Gastrocnemius medialis (tissue), 4 donors: ENCODE measurements around the gene CGB1. TPM values are rescaled to one million over a fixed set of nuclear protein-coding genes. Genes with fewer than 3 reads are reported as not detected.
"Not testable (repeated sequence)": the region's sequence is repeated elsewhere in the genome, so short reads cannot be mapped to it uniquely, and the experiment has no call there.

Source experiments
- ATAC-seq, 2 donors: fragments of 150-250 bp; one replicate each; pipeline ENCODE4 v1.9.1; 2016
- DNase-seq, 2 donors: peaks; one replicate each; pipeline ENCODE4 v3.0.0-alpha.2; 2019
- H3K27ac ChIP-seq, 4 donors: fragments of 200-600 bp; sonication (generic); 1 replicate in 1 of 4; 2 replicates in 3 of 4; pipeline ENCODE4 v1.5.1; 2016 to 2018; ENCODE audit warnings: mild to moderate bottlenecking in 2 of 4, moderate library complexity in 1 of 4
- H3K27me3 ChIP-seq, 3 donors: fragments of 200-600 bp; sonication (generic) in 2 of 3; 1 replicate in 1 of 3; 2 replicates in 2 of 3; pipeline versions ENCODE4 v1.5.1 to v1.6.0; 2016 to 2019; ENCODE audit warnings: mild to moderate bottlenecking in 1 of 3, moderate library complexity in 1 of 3
- H3K36me3 ChIP-seq, 2 donors: fragments of 200-600 bp; sonication (generic) in 1 of 2; one replicate each; pipeline ENCODE4 v1.5.1; 2017 to 2018
- H3K4me1 ChIP-seq, 2 donors: fragments of 200-600 bp; sonication (generic) in 1 of 2; one replicate each; pipeline ENCODE4 v1.5.1; 2016 to 2017; ENCODE audit warnings: mild to moderate bottlenecking in 2 of 2
- H3K4me3 ChIP-seq, 4 donors: fragments of 200-600 bp; sonication (generic) in 3 of 4; 1 replicate in 1 of 4; 2 replicates in 3 of 4; pipeline ENCODE4 v1.5.1; 2016 to 2019; ENCODE audit warnings: mild to moderate bottlenecking in 2 of 4
- H3K9me3 ChIP-seq, 3 donors: fragments of 200-600 bp; sonication (generic) in 2 of 3; 1 replicate in 1 of 3; 2 replicates in 2 of 3; pipeline ENCODE4 v1.5.1; 2016 to 2019
- CTCF ChIP-seq, 5 experiments: fragments of 450-650 bp in 3 of 5; fragments of 200-600 bp in 2 of 5; sonication (generic) in 2 of 5; IDR thresholded peaks in 4 of 5; conservative IDR thresholded peaks in 1 of 5; 1 replicate in 4 of 5; 2 replicates in 1 of 5; pipeline ENCODE4 v1.5.1; 2016 to 2019; ENCODE audit warnings: antibody characterized with exemption in 5 of 5, mild to moderate bottlenecking in 3 of 5, moderate library complexity in 3 of 5
- POLR2A ChIP-seq, 2 donors: fragments of 450-650 bp; IDR thresholded peaks; one replicate each; pipeline ENCODE4 v1.6.1; 2017; ENCODE audit warnings: antibody characterized with exemption in 2 of 2, mild to moderate bottlenecking in 2 of 2, moderate library complexity in 2 of 2
- in situ Hi-C, 4 donors: fragments of 200-750 bp; cut with MboI; loops; one replicate each; pipeline versions ENCODE4 v1.15.0 to v1.8.0; 2017; ENCODE audit warnings: low sequenced_read_pairs in 4 of 4
- intact Hi-C: fragments of 100-400 bp; cut with DNase I; formaldehyde crosslinking; loops from one replicate; pipeline ENCODE4 v1.15.1; 2023; ENCODE audit warnings: low total_unique reads
- total RNA-seq, 4 donors: library from RNA; depleted of rRNA; stranded (reverse); fragments of >200 nt; gene quantifications; one replicate each; pipeline versions ENCODE4 v1.1.0 to v1.2.3, GENCODE V29; 2016

The CGB1 gene
- total RNA-seq, 4 donors from 2014 or later: not detected

- peak overlapping the region; percentile 49 to 77 (median 68) for H3K4me3 ChIP-seq
- TF ChIP-seq CTCF (IDR thresholded peaks at IDR 0.05 in 4 of 5, conservative IDR thresholded peaks at IDR 0.05 in 1 of 5): peak; percentile 13 to 70 (median 65)
- TF ChIP-seq POLR2A (IDR thresholded peaks at IDR 0.05): peak in 1 of 2 donors; percentile 33
- peak overlapping the region; percentile 64 to 74 (median 67) for H3K27ac ChIP-seq
- peak; percentile 66 to 74 for ATAC-seq
- in situ Hi-C loops: no loop called here
- peaks cover 6 to 23% of the 10 kb centered on the region in 2 donors for H3K4me1 ChIP-seq
- no peaks in the 10 kb centered on the region for H3K36me3 ChIP-seq
- H3K27me3 ChIP-seq: no peaks in the 10 kb centered on the region
- H3K9me3 ChIP-seq: no peaks in the 10 kb centered on the region
- peak in 1 of 2 donors; percentile 43 for DNase-seq
- intact Hi-C loops: loop anchor here (1.0 kb wide), 1 partner anchor 18 kb away; no protein-coding TSS in a partner anchor
Observed at GRCh38 chr19:49056101-49056901, 19.6 kb upstream of the CGB1 start.

- H3K36me3 ChIP-seq, H3K27me3 ChIP-seq, DNase-seq, H3K27ac ChIP-seq, ATAC-seq, in situ Hi-C loops, H3K9me3 ChIP-seq, H3K4me3 ChIP-seq, H3K4me1 ChIP-seq: not testable (repeated sequence)
- intact Hi-C loops: loop anchor here (5.0 kb wide), 1 partner anchor 253 kb away; no protein-coding TSS in a partner anchor
Observed at GRCh38 chr19:49050376-49051033, 13.8 kb upstream of the CGB1 start.

- H3K27me3 ChIP-seq, ATAC-seq, H3K4me3 ChIP-seq, H3K4me1 ChIP-seq, in situ Hi-C loops, H3K9me3 ChIP-seq, H3K36me3 ChIP-seq, H3K27ac ChIP-seq, DNase-seq: not testable (repeated sequence)
- intact Hi-C loops: loop anchor here (5.0 kb wide), 1 partner anchor 253 kb away; no protein-coding TSS in a partner anchor
Observed at GRCh38 chr19:49049834-49050233, 13.1 kb upstream of the CGB1 start.

GRCh38 chr19:49049011-49049410 lies 12.3 kb upstream of the CGB1 start, which contains the start of gene CGB8:
CGB8 (minus strand) TSS chr19:49049111; CDS start chr19:49048739, 372 bp downstream.
- DNase-seq, H3K9me3 ChIP-seq, H3K4me3 ChIP-seq, intact Hi-C loops, in situ Hi-C loops, H3K27ac ChIP-seq, ATAC-seq, H3K36me3 ChIP-seq, H3K27me3 ChIP-seq, H3K4me1 ChIP-seq: not testable (repeated sequence)

GRCh38 chr19:49043548-49043947 lies 6.9 kb upstream of the CGB1 start, which contains the start of gene CGB5:
CGB5 (plus strand) TSS chr19:49043848; CDS start chr19:49044210, 362 bp downstream.
- H3K27ac ChIP-seq, H3K9me3 ChIP-seq, H3K4me1 ChIP-seq, ATAC-seq, in situ Hi-C loops, H3K4me3 ChIP-seq, H3K36me3 ChIP-seq, H3K27me3 ChIP-seq, DNase-seq, intact Hi-C loops: not testable (repeated sequence)

- intact Hi-C loops, H3K27me3 ChIP-seq, DNase-seq, in situ Hi-C loops, H3K9me3 ChIP-seq, H3K27ac ChIP-seq, H3K36me3 ChIP-seq, H3K4me1 ChIP-seq, H3K4me3 ChIP-seq, ATAC-seq: not testable (repeated sequence)
Observed at GRCh38 chr19:49042666-49043065, 6.0 kb upstream of the CGB1 start.

GRCh38 chr19:49042177-49042576 lies 5.5 kb upstream of the CGB1 start:
- TF ChIP-seq POLR2A (IDR thresholded peaks at IDR 0.05): no peak
- no peak for TF ChIP-seq CTCF (IDR thresholded peaks at IDR 0.05 in 4 of 5, conservative IDR thresholded peaks at IDR 0.05 in 1 of 5)
- intact Hi-C loops (no loop called here), in situ Hi-C loops (no loop called here)
- Histone ChIP-seq H3K27me3 (no peaks in the 10 kb centered on the region), H3K4me3 (no peak overlapping the region), H3K36me3 (no peaks in the 10 kb centered on the region), H3K4me1 (no peaks in the 10 kb centered on the region), H3K27ac (no peak overlapping the region), H3K9me3 (no peaks in the 10 kb centered on the region)
- no peak for DNase-seq
- ATAC-seq: no peak

- intact Hi-C loops, H3K4me3 ChIP-seq, H3K9me3 ChIP-seq, H3K4me1 ChIP-seq, H3K27ac ChIP-seq, ATAC-seq, H3K36me3 ChIP-seq, DNase-seq, H3K27me3 ChIP-seq, in situ Hi-C loops: not testable (repeated sequence)
Observed at GRCh38 chr19:49039736-49040135, 3.0 kb upstream of the CGB1 start.

- H3K4me3 ChIP-seq, ATAC-seq, DNase-seq, H3K36me3 ChIP-seq, H3K27me3 ChIP-seq, in situ Hi-C loops, intact Hi-C loops, H3K27ac ChIP-seq, H3K9me3 ChIP-seq, H3K4me1 ChIP-seq: not testable (repeated sequence)
Observed at GRCh38 chr19:49038557-49039276, 2.0 kb upstream of the CGB1 start.
